T follicular helper cell (primary cell): ENCODE results near the gene PANK4.
A peak's percentile ranks its signal among the peaks of the same experiment; 100 is the strongest.
"Not testable (repeated sequence)": the region's sequence is repeated elsewhere in the genome, so short reads cannot be mapped to it uniquely, and the experiment has no call there.

Source experiments
- DNase-seq: peaks from one replicate; pipeline ENCODE4 v3.0.0-alpha.2; 2020; ENCODE audit warnings: low read depth

Gene PANK4

DNA sequence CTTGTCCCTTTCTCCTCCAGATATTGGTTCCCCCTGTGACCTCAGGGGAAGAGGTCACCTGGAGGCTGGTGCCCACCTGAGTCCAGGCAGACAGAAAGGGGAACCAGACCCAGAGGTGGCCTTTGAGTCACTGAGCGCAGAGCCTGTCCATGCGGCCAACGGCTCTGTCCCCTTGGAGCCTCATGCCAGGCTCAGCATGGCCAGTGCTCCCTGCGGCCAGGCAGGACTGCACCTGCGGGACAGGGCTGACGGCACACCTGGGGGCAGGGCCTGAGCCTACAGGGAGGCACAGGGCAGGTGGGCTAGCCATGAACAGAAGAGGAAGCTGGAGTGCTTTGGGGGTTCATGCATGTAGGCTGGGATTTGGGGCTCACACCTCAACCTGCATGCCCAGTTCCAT is 32.5 kb upstream of the PANK4 start:
- no peak for DNase-seq

DNA sequence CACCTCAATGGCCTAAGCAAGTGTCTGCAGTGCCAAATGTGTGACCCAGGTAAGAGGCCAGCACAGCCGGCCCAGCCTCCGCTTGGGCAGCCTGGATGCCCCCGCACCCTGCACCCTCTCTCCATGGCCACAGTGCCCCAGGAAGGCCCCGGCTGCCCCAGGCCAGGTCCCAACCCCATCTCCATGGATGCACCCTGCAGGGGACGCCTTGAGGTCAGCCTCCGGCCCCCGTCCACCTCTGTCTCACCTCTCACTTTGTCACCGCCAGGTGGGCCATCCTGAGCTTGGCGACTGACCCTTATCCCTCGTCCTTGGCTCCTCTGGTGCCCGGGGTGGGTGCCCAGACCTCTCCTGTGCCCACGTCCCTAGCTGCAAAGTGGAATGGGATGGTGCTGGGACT is 32.0 kb upstream of the PANK4 start:
- DNase-seq = no peak

- DNase-seq = no peak
Observed at GRCh38 chr1:2557482-2558400, 31.3 kb upstream of the PANK4 start.

- no peak for DNase-seq
Observed at GRCh38 chr1:2556678-2557481, 30.5 kb upstream of the PANK4 start.

DNA sequence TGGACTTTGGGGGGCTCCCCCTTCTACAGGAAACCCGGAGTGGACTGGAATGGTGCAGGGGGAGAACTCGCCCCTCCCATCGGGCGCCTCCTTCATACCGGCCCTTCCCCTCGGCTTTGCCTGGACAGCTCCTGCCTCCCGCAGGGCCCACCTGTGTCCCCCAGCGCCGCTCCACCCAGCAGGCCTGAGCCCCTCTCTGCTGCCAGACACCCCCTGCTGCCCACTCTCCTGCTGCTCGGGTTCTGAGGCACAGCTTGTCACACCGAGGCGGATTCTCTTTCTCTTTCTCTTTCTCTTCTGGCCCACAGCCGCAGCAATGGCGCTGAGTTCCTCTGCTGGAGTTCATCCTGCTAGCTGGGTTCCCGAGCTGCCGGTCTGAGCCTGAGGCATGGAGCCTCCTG is 29.9 kb upstream of the PANK4 start, which contains the start of gene TNFRSF14:
Gene TNFRSF14, plus strand, starts transcription at position 95 of the 401 bp plus-strand sequence. Its CDS starts 294 bp downstream, at position 389.
- peak; percentile 60 for DNase-seq

DNA sequence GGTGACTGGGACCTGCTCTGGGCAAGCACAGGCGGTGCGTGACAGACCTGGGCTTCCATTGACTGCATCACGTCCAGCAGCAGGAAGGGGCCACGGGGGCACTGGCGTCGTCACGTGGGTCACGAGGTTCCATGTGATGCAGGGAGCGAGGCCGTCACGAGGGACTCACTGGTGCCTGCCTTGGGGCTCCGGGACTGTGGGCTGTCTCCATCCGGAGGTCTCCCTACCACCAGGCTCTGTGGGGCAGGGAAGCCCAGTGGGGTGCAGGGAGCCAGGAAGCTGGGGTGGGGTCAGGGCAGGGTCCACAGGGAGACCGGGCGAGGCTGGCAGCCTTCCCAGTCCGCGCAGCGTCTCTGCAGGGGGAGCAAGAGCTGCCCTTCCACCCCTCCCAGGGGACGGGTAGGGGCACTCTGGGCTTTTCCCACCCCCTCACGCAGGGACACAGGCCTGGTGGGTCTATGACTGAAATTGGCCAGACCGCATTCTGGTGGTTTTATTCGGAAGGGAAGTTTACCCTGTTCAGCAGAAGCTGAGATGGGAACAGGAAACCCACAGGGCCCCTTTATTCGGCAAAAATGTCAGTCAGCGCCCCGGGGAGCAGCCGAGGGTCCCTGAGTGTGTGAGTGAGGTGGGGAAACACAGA is 29.4 kb upstream of the PANK4 start:
- peak; percentile 50 for DNase-seq

DNA sequence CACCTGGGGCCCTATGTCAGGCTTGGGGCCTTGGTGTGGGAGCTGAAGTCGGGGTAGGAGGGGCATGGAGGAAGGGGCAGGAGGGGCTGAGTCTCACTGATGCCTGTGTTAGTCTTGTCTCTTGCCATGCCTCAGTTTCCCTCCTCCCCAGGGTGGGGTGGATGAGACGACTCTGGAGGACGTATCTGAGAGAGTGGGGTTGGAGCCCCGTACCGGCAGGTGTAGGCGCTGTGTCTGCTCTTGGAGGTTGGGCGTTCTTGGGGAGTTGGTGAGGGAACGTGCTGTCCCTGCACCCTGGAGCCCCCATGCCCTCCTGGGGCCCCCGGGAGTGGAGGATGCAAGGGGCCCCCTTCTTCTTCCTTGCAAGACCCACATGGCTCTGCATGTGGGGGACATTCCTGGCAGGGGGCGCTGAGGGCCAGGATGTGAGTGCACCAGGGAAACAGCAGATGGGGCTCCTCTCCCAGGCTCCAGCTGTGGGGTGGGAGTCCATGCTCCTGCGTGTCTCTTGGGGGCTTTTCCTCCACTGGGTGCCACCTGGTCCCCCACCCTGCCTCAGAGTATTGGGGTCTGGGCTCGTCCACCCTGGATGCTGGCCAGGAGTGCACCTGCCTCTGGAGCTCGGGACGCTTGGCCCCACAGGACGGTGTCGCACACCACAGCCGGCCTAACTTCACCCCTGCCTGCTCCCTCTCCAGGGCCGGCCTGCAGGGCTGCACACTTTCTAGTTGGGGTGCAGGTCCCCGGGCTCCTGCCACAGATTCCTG is 28.4 kb upstream of the PANK4 start:
- DNase-seq = peak; percentile 39

- no peak for DNase-seq
Observed at GRCh38 chr1:2553871-2554620, 27.6 kb upstream of the PANK4 start.

GRCh38 chr1:2553076-2553475 is 26.7 kb upstream of the PANK4 start:
- not testable (repeated sequence) for DNase-seq

- DNase-seq = no peak
Observed at GRCh38 chr1:2552189-2552588, 25.8 kb upstream of the PANK4 start.

DNA sequence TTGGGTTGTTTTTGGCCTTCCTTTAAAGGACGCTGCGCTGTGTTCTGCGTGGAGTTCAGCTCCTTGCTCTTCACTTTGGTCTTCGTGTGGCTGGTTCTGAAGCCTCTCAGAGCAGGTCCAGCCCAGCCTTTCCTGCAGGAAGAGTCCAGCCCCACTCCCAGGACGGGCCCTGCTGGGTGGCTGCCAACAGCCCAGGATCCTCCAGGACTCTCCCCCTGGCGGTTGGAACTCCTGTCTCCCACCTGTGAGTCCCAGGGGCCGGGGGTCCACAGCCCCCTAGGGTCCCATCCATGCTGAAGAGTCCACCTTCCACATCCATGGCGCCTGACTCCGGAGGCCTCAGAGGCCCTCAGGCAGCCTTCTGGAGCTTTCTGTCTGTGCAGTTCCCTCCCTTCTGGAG is 25.1 kb upstream of the PANK4 start:
- not testable (repeated sequence) for DNase-seq

DNA sequence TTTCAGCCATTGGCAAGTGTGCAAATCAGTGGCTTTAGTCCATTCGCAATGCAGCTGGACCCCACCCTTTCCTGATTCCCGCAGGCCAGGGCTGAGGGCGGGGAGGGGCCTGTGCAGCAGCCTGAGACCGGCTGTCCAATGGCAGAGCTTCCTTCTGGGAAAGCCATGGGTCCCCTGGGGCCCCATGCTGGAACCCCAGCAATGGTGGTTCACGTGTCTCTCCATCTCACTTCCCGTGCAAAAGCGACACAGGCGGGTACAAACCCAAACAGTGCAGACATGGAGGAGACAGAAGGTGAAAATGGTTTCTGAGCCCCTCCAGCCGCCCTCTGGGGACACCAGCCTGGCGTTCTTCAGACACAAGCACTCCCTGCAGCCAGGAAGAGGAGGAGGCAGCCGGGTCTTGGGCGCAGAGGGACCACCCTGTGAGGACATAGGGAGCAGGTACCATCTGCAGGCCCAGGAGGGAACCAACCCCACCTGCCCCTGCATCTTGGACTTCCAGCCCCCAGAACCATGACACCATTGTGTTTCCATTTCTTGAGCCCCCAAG is 24.0 kb upstream of the PANK4 start:
- not testable (repeated sequence) for DNase-seq

- DNase-seq = not testable (repeated sequence)
Observed at GRCh38 chr1:2549367-2550029, 23.1 kb upstream of the PANK4 start.

- DNase-seq = peak; percentile 64
Observed at GRCh38 chr1:2548068-2548589, 21.7 kb upstream of the PANK4 start.

- DNase-seq = no peak
Observed at GRCh38 chr1:2547210-2548067, 21.0 kb upstream of the PANK4 start.

DNA sequence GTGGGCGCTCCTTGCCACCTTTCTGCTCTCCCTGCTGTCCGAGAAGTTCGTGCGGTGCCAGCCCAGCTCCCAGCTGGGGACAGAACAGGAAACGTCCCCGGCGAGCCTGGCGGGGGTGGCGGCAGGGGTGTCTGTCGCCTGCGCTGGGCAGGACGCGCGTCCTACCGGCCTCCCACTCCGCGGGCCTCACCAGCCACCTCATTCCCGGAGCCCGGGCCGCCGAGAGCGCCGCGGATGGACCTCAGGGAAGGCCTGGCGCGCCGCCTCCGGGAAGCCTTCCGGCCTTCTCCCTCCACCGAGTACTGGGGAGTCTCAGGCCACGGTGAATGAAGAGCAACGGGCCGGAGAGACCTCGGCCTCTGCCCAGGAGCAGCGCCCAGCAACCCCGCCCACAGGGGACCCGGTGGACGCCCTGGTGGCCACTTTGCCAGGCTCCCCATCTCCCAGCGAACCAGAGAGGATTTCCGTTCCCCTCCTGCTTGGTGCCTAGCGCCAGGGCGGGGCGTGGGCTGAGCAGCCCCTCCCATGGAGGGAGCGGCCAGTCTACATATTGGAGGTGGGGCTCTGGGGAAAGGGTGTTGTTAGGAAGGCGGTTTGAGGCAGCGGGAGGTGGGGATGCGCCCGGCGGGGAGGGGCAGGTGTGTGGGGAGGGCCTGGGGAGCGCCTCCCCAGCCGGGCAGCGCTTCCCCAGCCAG is 20.3 kb upstream of the PANK4 start:
- peak; percentile 81 for DNase-seq

DNA sequence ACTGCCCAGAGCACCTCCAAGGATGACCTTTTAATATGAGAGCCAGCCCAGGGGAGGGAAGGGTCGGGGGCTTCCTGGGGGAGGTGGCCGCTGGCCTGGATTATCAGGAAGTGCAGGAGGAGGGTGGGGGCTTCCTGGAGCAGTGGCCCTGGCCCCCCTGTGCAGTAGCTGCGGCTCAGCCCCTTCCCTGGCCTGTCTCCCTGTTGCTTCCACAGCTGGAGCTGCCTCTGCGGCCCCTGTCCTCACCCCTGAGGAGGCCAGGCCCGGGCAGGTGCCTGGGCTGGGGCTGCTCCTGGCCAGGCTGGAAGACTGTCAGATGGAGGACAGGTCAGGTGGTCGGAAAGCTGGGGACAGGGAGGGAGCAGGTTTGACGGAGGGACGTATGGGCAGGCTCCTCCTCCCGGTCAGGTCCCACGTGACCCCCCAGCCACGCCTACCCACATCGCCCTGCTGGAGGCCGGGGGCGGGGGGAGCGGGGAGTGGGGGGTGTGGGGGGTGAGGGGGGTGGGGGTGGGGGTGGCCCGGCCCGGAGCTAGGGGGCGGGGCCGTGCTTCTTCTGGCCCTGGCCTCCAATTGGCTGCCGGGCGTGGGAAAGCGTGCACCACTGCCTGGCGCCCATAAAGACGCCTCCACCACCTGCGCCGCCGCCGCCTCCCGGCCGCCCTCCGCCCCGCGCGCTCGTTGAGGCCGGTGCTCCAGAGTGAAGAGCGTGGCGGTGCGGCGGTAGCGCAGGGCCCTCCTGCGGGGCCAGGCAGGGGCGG is 19.5 kb upstream of the PANK4 start:
- peak; percentile 83 for DNase-seq
